Stimulated activated CD8-positive, alpha-beta memory T cell treated with anti-CD3 and anti-CD28 coated beads, Interleukin-4, amount 100 ng/mL, for 1 hour (primary cell): ENCODE data around the gene SETD2.

Experiments used
- DNase-seq, 2 donors: peaks; one replicate each; pipeline ENCODE4 v3.0.0-alpha.2; 2020; ENCODE audit warnings: low read depth in 2 of 2, low spot score in 1 of 2

The SETD2 gene

GRCh38 chr3:47009225-47010110 lies 154.4 kb downstream of the SETD2 start:
- peak; percentile 39 to 60 for DNase-seq

DNA sequence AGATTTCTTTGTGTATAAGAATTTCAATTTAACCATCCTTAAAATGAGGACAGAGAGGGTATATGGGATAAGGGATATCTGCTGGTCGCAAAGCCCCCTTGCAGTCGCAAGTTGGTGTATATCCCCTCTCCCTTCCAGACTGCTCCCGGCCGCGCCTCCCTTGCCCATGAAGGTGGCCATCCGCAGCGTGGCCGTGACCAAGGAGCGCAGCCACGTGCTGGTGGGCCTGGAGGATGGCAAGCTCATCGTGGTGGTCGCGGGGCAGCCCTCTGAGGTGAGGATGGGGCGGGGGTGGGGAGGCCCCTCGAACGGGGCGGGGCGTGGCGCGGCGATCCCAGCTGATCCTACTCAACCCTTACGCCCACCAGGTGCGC lies 155.1 kb downstream of the SETD2 start:
- no peak for DNase-seq

DNA sequence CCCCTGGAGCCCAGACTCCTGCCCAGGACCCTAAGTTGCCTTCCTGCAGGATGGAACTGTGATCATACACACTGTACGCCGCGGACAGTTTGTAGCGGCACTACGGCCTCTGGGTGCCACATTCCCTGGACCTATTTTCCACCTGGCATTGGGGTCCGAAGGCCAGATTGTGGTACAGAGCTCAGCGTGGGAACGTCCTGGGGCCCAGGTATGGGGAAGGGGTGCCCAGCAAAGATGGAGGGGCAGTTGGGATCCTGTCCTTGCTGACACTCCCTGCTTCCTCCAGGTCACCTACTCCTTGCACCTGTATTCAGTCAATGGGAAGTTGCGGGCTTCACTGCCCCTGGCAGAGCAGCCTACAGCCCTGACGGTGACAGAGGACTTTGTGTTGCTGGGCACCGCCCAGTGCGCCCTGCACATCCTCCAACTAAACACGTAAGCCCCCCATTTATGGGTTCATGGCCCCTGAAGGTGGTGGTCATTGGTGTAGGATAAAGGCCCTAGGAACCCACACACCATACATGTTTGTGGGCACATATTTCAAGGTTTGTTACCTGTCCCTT lies 155.6 kb downstream of the SETD2 start:
- no peak for DNase-seq

DNA sequence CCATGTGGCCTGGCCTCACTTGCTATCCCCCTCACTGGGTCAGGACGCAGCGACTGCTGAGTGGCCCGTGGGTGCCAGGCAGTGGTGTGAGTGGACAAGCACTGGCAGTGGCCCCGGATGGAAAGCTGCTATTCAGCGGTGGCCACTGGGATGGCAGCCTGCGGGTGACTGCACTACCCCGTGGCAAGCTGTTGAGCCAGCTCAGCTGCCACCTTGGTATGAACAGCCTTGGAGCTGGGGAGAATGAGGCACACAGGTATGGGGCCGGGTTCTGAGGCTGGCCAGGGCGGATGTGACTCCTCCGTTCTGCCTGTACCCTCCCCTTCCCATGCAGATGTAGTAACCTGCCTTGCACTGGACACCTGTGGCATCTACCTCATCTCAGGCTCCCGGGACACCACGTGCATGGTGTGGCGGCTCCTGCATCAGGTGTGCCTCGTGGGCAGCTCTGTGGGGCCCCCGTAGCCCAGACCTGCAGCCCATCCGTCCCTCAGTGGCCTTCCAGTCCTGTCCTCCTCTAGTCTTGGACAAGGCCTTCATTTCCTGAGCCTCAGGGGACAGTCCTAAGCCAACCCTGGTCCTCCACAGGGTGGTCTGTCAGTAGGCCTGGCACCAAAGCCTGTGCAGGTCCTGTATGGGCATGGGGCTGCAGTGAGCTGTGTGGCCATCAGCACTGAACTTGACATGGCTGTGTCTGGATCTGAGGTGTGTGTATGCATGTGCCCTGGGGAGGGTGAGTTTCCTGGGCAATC lies 156.3 kb downstream of the SETD2 start:
- DNase-seq: no peak

DNA sequence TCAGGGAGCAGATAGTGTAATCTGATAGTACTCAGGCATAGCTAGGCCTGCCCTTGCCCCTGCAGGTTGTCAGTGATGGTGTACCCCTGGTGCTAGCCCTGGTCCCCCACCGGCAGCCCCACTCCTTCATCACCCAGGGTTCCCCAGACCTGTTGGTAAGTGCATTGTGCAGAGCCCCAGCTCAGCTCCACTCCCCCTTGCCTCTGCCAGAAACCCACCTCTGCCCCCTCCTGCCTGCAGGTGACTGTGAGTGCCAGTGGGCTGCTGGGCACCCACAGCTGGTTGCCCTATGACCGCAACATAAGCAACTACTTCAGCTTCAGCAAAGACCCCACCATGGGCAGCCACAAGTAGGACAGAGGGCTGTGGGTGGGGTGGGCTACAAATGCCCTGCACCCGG lies 156.9 kb downstream of the SETD2 start:
- no peak for DNase-seq

DNA sequence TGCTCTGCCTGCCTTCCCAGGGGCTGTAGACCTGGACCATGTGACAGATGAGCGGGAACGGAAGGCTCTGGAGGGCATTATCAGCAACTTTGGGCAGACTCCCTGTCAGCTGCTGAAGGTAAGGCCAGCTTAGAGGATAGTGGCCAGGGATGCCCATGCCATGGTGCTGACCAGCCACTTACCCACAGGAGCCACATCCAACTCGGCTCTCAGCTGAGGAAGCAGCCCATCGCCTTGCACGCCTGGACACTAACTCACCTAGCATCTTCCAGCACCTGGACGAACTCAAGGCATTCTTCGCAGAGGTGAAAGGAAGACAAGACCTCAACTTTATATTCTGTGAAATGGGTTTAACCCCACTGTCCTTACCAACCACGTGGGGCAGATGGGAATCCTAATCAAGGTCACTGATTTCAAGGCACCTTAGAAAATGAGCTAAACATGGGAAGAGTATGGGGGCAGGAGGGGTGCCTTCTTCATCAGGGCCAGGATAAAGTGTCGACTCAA lies 157.7 kb downstream of the SETD2 start:
- DNase-seq: no peak

- no peak for DNase-seq
Measured at GRCh38 chr3:47005212-47006144, 158.4 kb downstream of the SETD2 start.

GRCh38 chr3:47004369-47005211 lies 159.3 kb downstream of the SETD2 start:
- DNase-seq: no peak

DNA sequence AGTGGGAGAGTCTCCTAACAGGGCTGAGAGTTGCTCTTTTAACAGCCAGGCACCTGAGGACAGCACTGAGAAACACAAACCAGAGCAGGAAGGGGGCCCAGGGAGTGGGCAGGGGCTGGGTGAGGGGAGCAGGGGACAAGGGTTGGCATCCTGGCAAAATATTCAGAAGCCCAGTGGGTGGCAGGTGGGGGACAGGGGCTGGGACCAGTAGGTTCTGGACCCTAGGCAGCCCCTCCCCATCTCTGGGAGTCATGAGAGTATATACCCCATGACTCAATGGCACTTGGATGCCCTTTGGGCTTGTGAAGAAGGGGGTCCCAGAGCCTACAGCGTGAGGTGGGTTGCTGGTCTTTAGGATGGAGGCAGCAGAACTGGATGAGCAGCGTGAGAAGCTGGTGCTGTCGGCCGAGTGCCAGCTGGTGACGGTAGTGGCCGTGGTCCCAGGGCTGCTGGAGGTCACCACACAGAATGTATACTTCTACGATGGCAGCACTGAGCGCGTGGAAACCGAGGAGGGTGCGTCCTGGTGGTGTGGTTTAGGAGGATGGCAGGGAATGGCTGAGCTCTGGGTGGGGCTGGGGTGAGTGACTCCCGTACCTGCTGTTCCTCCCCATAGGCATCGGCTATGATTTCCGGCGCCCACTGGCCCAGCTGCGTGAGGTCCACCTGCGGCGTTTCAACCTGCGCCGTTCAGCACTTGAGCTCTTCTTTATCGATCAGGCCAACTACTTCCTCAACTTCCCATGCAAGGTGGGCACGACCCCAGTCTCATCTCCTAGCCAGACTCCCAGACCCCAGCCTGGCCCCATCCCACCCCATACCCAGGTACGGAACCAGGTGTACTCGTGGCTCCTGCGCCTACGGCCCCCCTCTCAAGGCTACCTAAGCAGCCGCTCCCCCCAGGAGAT lies 160.2 kb downstream of the SETD2 start:
- no peak for DNase-seq

DNA sequence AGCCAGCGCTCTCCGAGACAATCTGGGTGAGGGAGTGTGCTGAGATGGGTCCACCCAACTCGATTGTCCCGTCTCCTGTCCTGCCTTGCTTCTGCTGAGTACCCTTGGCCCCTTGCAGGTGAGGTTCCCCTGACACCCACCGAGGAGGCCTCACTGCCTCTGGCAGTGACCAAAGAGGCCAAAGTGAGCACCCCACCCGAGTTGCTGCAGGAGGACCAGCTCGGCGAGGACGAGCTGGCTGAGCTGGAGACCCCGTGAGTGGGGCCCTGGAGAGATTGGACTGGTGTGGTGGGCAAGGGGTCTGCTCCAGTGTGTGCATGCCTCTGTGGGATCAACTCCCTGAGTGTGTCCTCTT lies 160.9 kb downstream of the SETD2 start:
- DNase-seq: no peak

GRCh38 chr3:47002171-47003055 lies 161.5 kb downstream of the SETD2 start:
- no peak for DNase-seq

DNA sequence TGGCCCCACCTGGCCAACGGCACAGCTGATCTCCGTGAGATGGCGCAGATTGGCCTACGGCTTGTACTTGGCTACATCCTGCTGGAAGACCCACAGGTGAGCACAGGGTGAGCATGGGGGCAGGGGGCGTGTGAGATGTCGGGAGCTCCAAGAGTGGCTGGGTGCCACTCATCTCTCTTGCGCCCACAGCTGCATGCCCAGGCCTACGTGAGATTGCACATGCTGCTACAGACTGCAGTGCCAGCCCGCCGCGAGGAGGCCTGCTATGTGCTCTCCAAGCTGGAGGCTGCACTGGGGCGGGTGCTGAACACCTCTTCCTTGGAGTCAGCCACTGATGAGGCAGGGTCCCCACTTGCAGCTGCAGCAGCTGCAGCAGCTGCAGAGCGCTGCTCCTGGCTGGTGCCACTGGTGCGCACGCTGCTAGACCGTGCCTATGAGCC lies 162.2 kb downstream of the SETD2 start:
- no peak for DNase-seq

- no peak for DNase-seq
Measured at GRCh38 chr3:47000922-47001730, 162.8 kb downstream of the SETD2 start.

DNA sequence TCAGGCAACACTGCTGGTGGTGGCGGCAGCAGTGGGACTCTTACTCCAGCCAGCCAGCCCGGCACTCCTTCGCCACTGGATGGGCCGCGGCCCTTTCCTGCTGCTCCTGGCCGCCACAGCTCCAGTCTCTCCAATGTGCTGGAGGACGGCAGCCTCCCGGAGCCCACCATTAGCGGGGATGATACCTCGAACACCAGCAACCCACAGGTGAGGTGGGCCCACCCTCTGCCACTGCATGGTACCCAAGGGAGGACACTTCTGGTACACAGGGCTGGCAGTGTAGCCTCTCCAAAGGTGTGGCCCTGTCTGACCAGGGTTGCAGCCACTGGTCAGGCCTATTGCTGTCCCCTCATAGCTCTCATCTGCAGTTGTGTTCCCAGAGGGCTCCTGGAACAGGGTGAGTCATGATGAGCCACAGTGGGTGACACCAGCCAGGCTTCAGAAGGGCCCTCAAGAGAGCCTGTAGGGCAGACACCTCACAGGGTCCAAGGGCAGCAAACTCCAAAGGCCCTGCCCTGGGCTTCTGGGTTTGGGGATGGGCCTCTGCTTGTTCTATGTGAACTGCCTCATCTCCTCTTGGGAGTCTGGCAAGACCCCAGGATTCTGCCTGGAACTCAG lies 163.6 kb downstream of the SETD2 start:
- DNase-seq: no peak

- no peak for DNase-seq
Measured at GRCh38 chr3:46999516-47000197, 164.3 kb downstream of the SETD2 start.
